GM12878 (cell line): ENCODE results near the gene SUCNR1. TPM values are rescaled to one million over a fixed set of nuclear protein-coding genes. Genes with fewer than 3 reads are reported as not detected.

ENCODE experiments used
- ATAC-seq: fragments of 200-7000 bp; cut with Tn5 transposase; 3 replicates; pipeline ENCODE4 v1.9.1; 2020; ENCODE audit warnings: mild to moderate bottlenecking, moderate library complexity
- BruUV-seq: library from RNA; stranded (reverse); fragments of 400-500 nt; replicated peaks from 2 replicates; lab custom pipeline; 2021; lab: Mats Ljungman, UMichigan
- CTCF ChIA-PET: fragments of 300-600 bp; sonication (Branson Sonifier 250); formaldehyde crosslinking; extraction: SDS; loops from one replicate; lab custom pipeline; 2021; ENCODE audit warnings: inconsistent platforms; lab: Yijun Ruan, JAX
- POLR2A ChIA-PET: fragments of 350-600 bp; formaldehyde crosslinking; extraction: SDS; loops from one replicate; lab custom pipeline; 2021; ENCODE audit warnings: inconsistent platforms; lab: Charles Lee
- RAD21 ChIA-PET: fragments of 300-600 bp; sonication (Branson Sonifier 250); formaldehyde crosslinking; loops from one replicate; lab custom pipeline; 2023; ENCODE audit warnings: antibody characterized with exemption; ENCODE audit not compliant: unreplicated experiment; lab: Charles Lee
- SMC1A ChIA-PET: fragments of 300-600 bp; sonication (Branson Sonifier 250); formaldehyde crosslinking; loops from one replicate; lab custom pipeline; 2023; ENCODE audit not compliant: unreplicated experiment, uncharacterized antibody; lab: Charles Lee
- DNase-seq: peaks from one replicate; pipeline ENCODE4 v3.0.0-alpha.2; 2011; ENCODE audit warnings: low read depth, low spot score
- FAIRE-seq: peaks from 3 replicates; lab custom pipeline; 2011; peaks lifted over from hg19 to GRCh38; lab: Jason Lieb, UNC
- H2AFZ ChIP-seq: 2 replicates; pipeline ENCODE4 v1.6.0; 2011; ENCODE audit warnings: low read depth, low read length, control low read depth; ENCODE audit not compliant: control insufficient read depth
- H3K27ac ChIP-seq: 2 replicates; pipeline ENCODE4 v1.5.1; 2011; ENCODE audit warnings: control low read depth; ENCODE audit not compliant: control insufficient read depth, insufficient read depth
- H3K27me3 ChIP-seq, 2 experiments: replicated peaks in 1 of 2; 2 replicates each; pipeline versions ENCODE4 v1.6.0 to v1.6.1; 2011; ENCODE audit warnings: low read length in 1 of 2; ENCODE audit not compliant: control insufficient read depth in 2 of 2, insufficient read depth in 2 of 2
- H3K36me3 ChIP-seq, 2 experiments: 2 replicates each; pipeline ENCODE4 v1.5.1; 2011; ENCODE audit warnings: low read length in 1 of 2; ENCODE audit not compliant: control insufficient read depth in 2 of 2, insufficient read depth in 2 of 2
- H3K4me1 ChIP-seq: 2 replicates; pipeline ENCODE4 v1.6.1; 2011; ENCODE audit warnings: mild to moderate bottlenecking, low read length, moderate library complexity, mixed read lengths; ENCODE audit not compliant: control insufficient read depth, insufficient read depth
- H3K4me2 ChIP-seq: 2 replicates; pipeline ENCODE4 v1.6.0; 2011; ENCODE audit warnings: control low read depth; ENCODE audit not compliant: control insufficient read depth, insufficient read depth
- H3K4me3 ChIP-seq: fragments of 200-600 bp; sonication (generic); 2 replicates; pipeline ENCODE4 v1.5.1; 2016
- H3K79me2 ChIP-seq: 2 replicates; pipeline ENCODE4 v1.6.0; 2011; ENCODE audit warnings: low read length; ENCODE audit not compliant: control insufficient read depth, insufficient read depth
- H3K9ac ChIP-seq: 2 replicates; pipeline ENCODE4 v1.8.0; 2011; ENCODE audit warnings: low read length, control low read depth, mixed read lengths; ENCODE audit not compliant: control insufficient read depth, insufficient read depth
- H3K9me3 ChIP-seq: replicated peaks from 3 replicates; pipeline ENCODE4 v1.5.1; 2011; ENCODE audit warnings: mild to moderate bottlenecking, low read length; ENCODE audit not compliant: control insufficient read depth, insufficient read depth
- H4K20me1 ChIP-seq: 2 replicates; pipeline ENCODE4 v1.6.0; 2011; ENCODE audit not compliant: control insufficient read depth, insufficient read depth
- CHD1 ChIP-seq: IDR thresholded peaks from 2 replicates; pipeline ENCODE4 v1.6.1; 2012; ENCODE audit warnings: low read depth, low read length, improper control_type of control experiment
- ELK1 ChIP-seq: IDR thresholded peaks from 2 replicates; pipeline ENCODE4 v1.6.1; 2012; ENCODE audit warnings: low read depth, low read length, improper control_type of control experiment
- GATAD2B ChIP-seq: fragments of 450-650 bp; conservative IDR thresholded peaks from 2 replicates; pipeline ENCODE4 v1.6.1; 2017; ENCODE audit warnings: low read depth, mild to moderate bottlenecking, moderate library complexity
- IKZF2 ChIP-seq, 2 experiments: fragments of 450-650 bp; IDR thresholded peaks; 2 replicates each; pipeline ENCODE4 v1.6.1; 2017; ENCODE audit warnings: mild to moderate bottlenecking in 2 of 2, moderate library complexity in 2 of 2
- IRF4 ChIP-seq: IDR thresholded peaks from 2 replicates; pipeline ENCODE4 v1.6.1; 2011; ENCODE audit warnings: low read depth, low read length
- KAT2A ChIP-seq: conservative IDR thresholded peaks from 2 replicates; pipeline ENCODE4 v1.6.1; 2011; ENCODE audit warnings: low read depth, low read length; ENCODE audit not compliant: control insufficient read depth
- MTA3 ChIP-seq: IDR thresholded peaks from 2 replicates; pipeline ENCODE4 v1.6.1; 2012; ENCODE audit warnings: low read length, inconsistent platforms, borderline replicate concordance
- NFYB ChIP-seq: IDR thresholded peaks from 2 replicates; pipeline ENCODE4 v1.6.1; 2011; ENCODE audit warnings: low read depth, mild to moderate bottlenecking, low read length, improper control_type of control experiment, moderate library complexity; ENCODE audit not compliant: insufficient read depth
- REST ChIP-seq: IDR thresholded peaks from 2 replicates; pipeline ENCODE4 v1.6.1; 2012; ENCODE audit warnings: mild to moderate bottlenecking, low read depth, low read length
- SUPT20H ChIP-seq: IDR thresholded peaks from 2 replicates; pipeline ENCODE4 v1.6.1; 2011; ENCODE audit warnings: low read depth, mild to moderate bottlenecking, low read length, moderate library complexity, borderline replicate concordance; ENCODE audit not compliant: control insufficient read depth
- YY1 ChIP-seq: IDR thresholded peaks from 2 replicates; pipeline ENCODE4 v1.6.1; 2011; ENCODE audit warnings: low read depth, mild to moderate bottlenecking, low read length
- ZBTB40 ChIP-seq: fragments of 450-650 bp; IDR thresholded peaks from 2 replicates; pipeline ENCODE4 v1.6.1; 2016; ENCODE audit warnings: mild to moderate bottlenecking, moderate library complexity, borderline replicate concordance
- ZNF24 ChIP-seq: fragments of 450-650 bp; IDR thresholded peaks from 2 replicates; pipeline ENCODE4 v1.6.1; 2017; ENCODE audit warnings: antibody characterized with exemption, mild to moderate bottlenecking
- WGBS: methylation state at CpG from one replicate; pipeline ENCODE4 v1.1.6; 2016; ENCODE audit warnings: low lambda C conversion rate; ENCODE audit not compliant: insufficient replicate concordance, insufficient coverage; ENCODE audit errors: missing lambda C conversion rate; 5-methylcytosine and 5-hydroxymethylcytosine counted together
- in situ Hi-C: fragments of 300-500 bp; cut with MboI; formaldehyde crosslinking; loops from 9 replicates; pipeline ENCODE4 v1.14.3; 2018; ENCODE audit warnings: mixed read lengths
- intact Hi-C: fragments of 100-400 bp; cut with micrococcal nuclease; formaldehyde crosslinking; loops from one replicate; pipeline ENCODE4 v1.14.2; 2022; ENCODE audit not compliant: unreplicated experiment
- polyA plus RNA-seq, 11 experiments: library from polyadenylated mRNA; depleted of rRNA in 4 of 11; unstranded in 6 of 11; stranded (reverse) in 5 of 11; fragments of >200 nt; fragmentation: Nextera tagmentation in 4 of 11; fragmentation: Illumina TruSeq in 1 of 11; extraction: Ambion mirVana in 4 of 11; extraction: Trizol in 1 of 11; gene quantifications; 1 replicate in 1 of 11; 2 replicates in 10 of 11; pipeline versions ENCODE4 v1.2.1 to v1.2.3, GENCODE V29; 2011 to 2016; ENCODE audit warnings: inconsistent platforms in 2 of 11, missing spikeins in 2 of 11, low read depth in 1 of 11
- total RNA-seq, 4 experiments: library from RNA; depleted of rRNA in 3 of 4; stranded (reverse); fragments of >200 nt in 3 of 4; fragmentation: Illumina TruSeq in 1 of 4; extraction: Trizol in 1 of 4; gene quantifications; 2 replicates each; pipeline versions ENCODE4 v1.2.1 to v1.2.3, GENCODE V29; 2013 to 2021

Gene SUCNR1
- total and polyA plus RNA-seq, 10 of the 15 experiments (the other 5 are each of a cell fraction or from before 2014, with no cell fraction given) = 0.03 to 0.12 (median 0.07) TPM; not detected in 4

GRCh38 chr3:151900460-151900859 lies 27.0 kb downstream of the SUCNR1 start (continued):
- TF ChIP-seq REST (no peak), NFYB (no peak), ELK1 (no peak), IRF4 (no peak), KAT2A (no peak), YY1 (no peak)
- TF ChIP-seq, all 136 proteins: peak for 0

- Histone ChIP-seq H2AFZ (no peak overlapping the region), H3K9ac (no peak overlapping the region), H3K27me3 (no peaks in the 10 kb centered on the region), H3K4me3 (no peak overlapping the region), H3K79me2 (no peaks in the 10 kb centered on the region), H3K4me1 (no peaks in the 10 kb centered on the region), H3K9me3 (no peaks in the 10 kb centered on the region), H3K27ac (no peak overlapping the region), H3K4me2 (no peak overlapping the region), H4K20me1 (no peaks in the 10 kb centered on the region), H3K36me3 (no peaks in the 10 kb centered on the region)
- WGBS = 0% methylated on average over 1 of the region's 1 CpG
- CTCF ChIA-PET = interaction anchor here (1.5 to 1.6 kb wide), 2 partner anchors 18 to 38 kb away, joined by 3 to 4 read pairs; no protein-coding TSS in a partner anchor
- no peak for DNase-seq
- RAD21 ChIA-PET = interaction anchor here (1.2 kb wide), 1 partner anchor 19 kb away, joined by 3 read pairs; no protein-coding TSS in a partner anchor
- in situ Hi-C loops (no loop called here), intact Hi-C loops (no loop called here)
- POLR2A ChIA-PET = no interaction called here
- no TSS peak for BruUV-seq
- SMC1A ChIA-PET = interaction anchor here (0.8 kb wide), 1 partner anchor 531 kb away, joined by 3 read pairs; no protein-coding TSS in a partner anchor
- no peak for ATAC-seq
- no peak for FAIRE-seq
- TF ChIP-seq CHD1 (no peak), MTA3 (no peak), ZNF24 (no peak), IKZF2 (IDR thresholded peaks at IDR 0.05) (no peak), SUPT20H (no peak), ZBTB40 (no peak), GATAD2B (no peak)
Observed at GRCh38 chr3:151900884-151901643, 27.6 kb downstream of the SUCNR1 start.
